Measurements from ENCODE around the gene UGGT2. TPM values are rescaled to one million over a fixed set of nuclear protein-coding genes. Genes with fewer than 3 reads are reported as not detected.

The UGGT2 gene
- total and polyA plus RNA-seq, 9 of the 15 experiments (the other 6 are each of a cell fraction or from before 2014, with no cell fraction given) = 3.5 to 24.5 (median 18.3) TPM

- TF ChIP-seq FOXJ3 (CRISPR knock-in tag; IDR thresholded peaks at IDR 0.05) (no peak), FUS (optimal IDR thresholded peaks at IDR 0.05; ENCODE audit: low read depth, low read length) (no peak), DNMT1 (IDR thresholded peaks at IDR 0.05) (no peak), ZNF134 (CRISPR knock-in tag; conservative IDR thresholded peaks at IDR 0.05) (no peak), CREB1 (IDR thresholded peaks at IDR 0.05) (no peak), CREB1 (CRISPR knock-in tag; IDR thresholded peaks at IDR 0.05) (no peak), ZNF280A (IDR thresholded peaks at IDR 0.05; ENCODE audit: low read depth, partially characterized antibody) (no peak), RAD51 (IDR thresholded peaks at IDR 0.05; ENCODE audit: borderline replicate concordance, low read depth) (no peak), TRIM24 (IDR thresholded peaks at IDR 0.05) (peak; percentile 57 to 61; a peak in 3 of 4 replicates), ZNF644 (tag; IDR thresholded peaks at IDR 0.05; ENCODE audit: low read depth) (no peak), CREM (IDR thresholded peaks at IDR 0.05; ENCODE audit: low read depth) (no peak), SAFB (IDR thresholded peaks at IDR 0.05; ENCODE audit: borderline replicate concordance, low read depth, low read length) (no peak), SMARCA4 (IDR thresholded peaks at IDR 0.05) (peak; percentile 42; the same call in 1 of the 2 replicates), TAF9B (IDR thresholded peaks at IDR 0.05; ENCODE audit: partially characterized antibody) (no peak), ZNF57 (CRISPR knock-in tag; IDR thresholded peaks at IDR 0.05) (no peak), RB1 (IDR thresholded peaks at IDR 0.05; ENCODE audit: low read depth) (no peak), PML (IDR thresholded peaks at IDR 0.05; ENCODE audit: low read length) (no peak), ETS1 (conservative IDR thresholded peaks at IDR 0.05; ENCODE audit: control insufficient read depth, low read depth, low read length) (no peak), ZSCAN32 (CRISPR knock-in tag; IDR thresholded peaks at IDR 0.05) (peak; percentile 96), FOXM1 (IDR thresholded peaks at IDR 0.05; ENCODE audit: low read depth) (no peak), FOXM1 (CRISPR knock-in tag; IDR thresholded peaks at IDR 0.05; ENCODE audit: low read depth) (no peak), TAF1 (IDR thresholded peaks at IDR 0.05; ENCODE audit: control insufficient read depth, extremely low read depth, insufficient read depth, low read length, severe bottlenecking) (no peak), POLR2A (conservative IDR thresholded peaks at IDR 0.05) (no peak), GTF3C2 (IDR thresholded peaks at IDR 0.05; ENCODE audit: borderline replicate concordance, extremely low read depth, insufficient read length) (no peak), SOX6 (IDR thresholded peaks at IDR 0.05) (no peak), NFE2 (IDR thresholded peaks at IDR 0.05; ENCODE audit: low read depth) (no peak), ELK3 (CRISPR knock-in tag; IDR thresholded peaks at IDR 0.05) (no peak)
Observed at GRCh38 chr13:95756072-95756471, 297.1 kb downstream of the UGGT2 start (continued).
